SK-N-SH (cell line): Measurements from ENCODE around the gene FNDC1. TPM values are rescaled to one million over a fixed set of nuclear protein-coding genes. Genes with fewer than 3 reads are reported as not detected.
A peak's percentile ranks its signal among the peaks of the same experiment; 100 is the strongest.

Experiments used
- CTCF ChIA-PET: fragments of 300-600, 350-600 bp; formaldehyde crosslinking; extraction: SDS; loops from one replicate; lab custom pipeline; 2021; lab: Yijun Ruan, JAX
- POLR2A ChIA-PET: fragments of 350-600 bp; sonication (Branson Sonifier 250); formaldehyde crosslinking; extraction: SDS; loops from one replicate; lab custom pipeline; 2020; ENCODE audit warnings: antibody characterized with exemption, inconsistent platforms; lab: Yijun Ruan, JAX
- DNase-seq: peaks from one replicate; pipeline ENCODE4 v3.0.0; 2012
- H2AFZ ChIP-seq: fragments of 200-600 bp; sonication (generic); 2 replicates; pipeline ENCODE4 v1.8.1; 2016; ENCODE audit warnings: antibody characterized with exemption, mild to moderate bottlenecking, low read depth
- H3F3A ChIP-seq: fragments of 200-600 bp; sonication (generic); replicated peaks from 2 replicates; pipeline ENCODE3; 2016; ENCODE audit warnings: antibody characterized with exemption, mild to moderate bottlenecking; ENCODE audit not compliant: insufficient read depth
- H3K27ac ChIP-seq, 2 experiments: fragments of 200-500 bp in 1 of 2; fragments of 200-600 bp in 1 of 2; sonication (Bioruptor generic) in 1 of 2; sonication (generic), shearing (Covaris generic) in 1 of 2; 2 replicates each; pipeline versions ENCODE4 v1.5.1 to v1.6.1; 2014 to 2016; ENCODE audit warnings: low read depth in 2 of 2, inconsistent platforms in 1 of 2, low read length in 1 of 2, mild to moderate bottlenecking in 1 of 2, mixed read lengths in 1 of 2
- H3K27me3 ChIP-seq: fragments of 200-600 bp; sonication (generic), shearing (Covaris generic); 2 replicates; pipeline ENCODE4 v1.6.1; 2016; ENCODE audit warnings: mixed run types; ENCODE audit not compliant: insufficient read depth
- H3K36me3 ChIP-seq, 2 experiments: fragments of 200-500 bp in 1 of 2; fragments of 200-600 bp in 1 of 2; sonication (Bioruptor generic) in 1 of 2; sonication (generic) in 1 of 2; replicated peaks in 1 of 2; 2 replicates each; pipeline versions ENCODE3 to v1.5.1; 2014 to 2016; ENCODE audit warnings: low read length in 1 of 2, mild to moderate bottlenecking in 1 of 2; ENCODE audit not compliant: insufficient read depth in 2 of 2, control insufficient read depth in 1 of 2
- H3K4me1 ChIP-seq, 2 experiments: fragments of 200-500 bp in 1 of 2; fragments of 200-600 bp in 1 of 2; sonication (Bioruptor generic) in 1 of 2; sonication (generic), shearing (Covaris generic) in 1 of 2; 2 replicates each; pipeline versions ENCODE4 v1.5.1 to v1.6.1; 2014 to 2016; ENCODE audit warnings: low read depth in 1 of 2, low read length in 1 of 2, mixed run types in 1 of 2; ENCODE audit not compliant: insufficient read depth in 2 of 2, control insufficient read depth in 1 of 2
- H3K4me2 ChIP-seq: fragments of 200-600 bp; sonication (generic), shearing (Covaris generic); 2 replicates; pipeline ENCODE4 v1.6.1; 2017; ENCODE audit warnings: mixed run types
- H3K4me3 ChIP-seq, 2 experiments: fragments of 200-500 bp in 1 of 2; fragments of 200-600 bp in 1 of 2; sonication (Bioruptor generic) in 1 of 2; sonication (generic), shearing (Covaris generic) in 1 of 2; 2 replicates each; pipeline versions ENCODE4 v1.5.1 to v1.8.1; 2014 to 2016; ENCODE audit warnings: low read depth in 2 of 2, inconsistent platforms in 1 of 2, low read length in 1 of 2, mild to moderate bottlenecking in 1 of 2, mixed read lengths in 1 of 2, moderate library complexity in 1 of 2
- H3K79me2 ChIP-seq: fragments of 200-600 bp; sonication (generic); 2 replicates; pipeline ENCODE4 v1.8.1; 2017; ENCODE audit warnings: mild to moderate bottlenecking; ENCODE audit not compliant: insufficient read depth
- H3K9ac ChIP-seq: fragments of 200-600 bp; sonication (generic); 2 replicates; pipeline ENCODE4 v1.6.1; 2017; ENCODE audit warnings: mixed run types
- H3K9me2 ChIP-seq: fragments of 200-600 bp; sonication (generic); 2 replicates; pipeline ENCODE4 v1.6.1; 2017; ENCODE audit warnings: mixed run types
- H3K9me3 ChIP-seq: fragments of 200-600 bp; sonication (generic); 2 replicates; pipeline ENCODE4 v1.6.1; 2017; ENCODE audit warnings: mixed run types, mild to moderate bottlenecking, moderate library complexity
- H4K20me1 ChIP-seq: fragments of 200-600 bp; sonication (generic); 2 replicates; pipeline ENCODE4 v1.6.1; 2017; ENCODE audit warnings: mild to moderate bottlenecking, mixed run types; ENCODE audit not compliant: insufficient read depth
- FOXJ3 ChIP-seq: sonication (generic); formaldehyde crosslinking; IDR thresholded peaks from 2 replicates; pipeline ENCODE4 v1.5.1; 2020; ENCODE audit warnings: mild to moderate bottlenecking, missing genetic modification reagents
- NRF1 ChIP-seq: IDR thresholded peaks from 2 replicates; pipeline ENCODE4 v1.6.1; 2012; ENCODE audit warnings: low read depth, mild to moderate bottlenecking, low read length
- PBX3 ChIP-seq: IDR thresholded peaks from 2 replicates; pipeline ENCODE4; 2012
- RFX5 ChIP-seq: IDR thresholded peaks from 2 replicates; pipeline ENCODE4 v1.6.1; 2012; ENCODE audit warnings: mild to moderate bottlenecking, improper control_type of control experiment, low read length
- RXRA ChIP-seq: IDR thresholded peaks from 2 replicates; pipeline ENCODE4 v1.4.0; 2012; ENCODE audit warnings: low read depth, mild to moderate bottlenecking, borderline replicate concordance
- USF1 ChIP-seq: IDR thresholded peaks from 2 replicates; pipeline ENCODE4 v1.4.0; 2012; ENCODE audit warnings: low read depth, borderline replicate concordance
- WGBS: methylation state at CpG from one replicate; pipeline ENCODE4 v1.1.6; 2017; ENCODE audit warnings: low lambda C conversion rate; 5-methylcytosine and 5-hydroxymethylcytosine counted together
- polyA plus RNA-seq, 3 experiments: library from polyadenylated mRNA; depleted of rRNA; stranded (reverse); fragments of >200 nt; gene quantifications; 2 replicates each; pipeline ENCODE4 v1.2.3, GENCODE V29; 2012
- TF ChIP-seq, protein P1 (sequence below): fragments of 200-600 bp; sonication (generic); IDR thresholded peaks from 2 replicates; pipeline ENCODE4 v1.6.1; 2017; ENCODE audit warnings: antibody characterized with exemption, mild to moderate bottlenecking, moderate library complexity

The FNDC1 gene
- polyA plus RNA-seq, 1 of the 3 experiments (the other 2 are of a cell fraction) = not detected

GRCh38 chr6:159169557-159170332, 545 bp downstream of the FNDC1 start:
- DNase-seq = peak; percentile 47
- H2AFZ ChIP-seq = no peak overlapping the region
- H3K36me3 ChIP-seq = no peaks in the 10 kb centered on the region
- H3K27me3 ChIP-seq = peaks cover 65% of the 10 kb centered on the region
- peak overlapping the region; percentile 28; the same call in 1 of the 2 replicates for H3K4me2 ChIP-seq
- H3K27ac ChIP-seq = no peak overlapping the region
- POLR2A ChIA-PET = no interaction called here
- H3K9ac ChIP-seq = no peak overlapping the region
- H3K4me1 ChIP-seq = peaks cover 0 to 2% of the 10 kb centered on the region in 2 experiments; a peak in 1 of 4 replicates
- no peaks in the 10 kb centered on the region for H3F3A ChIP-seq
- no peaks in the 10 kb centered on the region for H4K20me1 ChIP-seq
- H3K9me2 ChIP-seq = no peaks in the 10 kb centered on the region
- CTCF ChIA-PET = interaction anchor here (0.6 to 5.1 kb wide), 9 partner anchors 8 to 485 kb away, joined by 3 to 29 read pairs (median 4); no protein-coding TSS in a partner anchor
- H3K79me2 ChIP-seq = no peaks in the 10 kb centered on the region
- no peaks in the 10 kb centered on the region for H3K9me3 ChIP-seq
- no peak for TF ChIP-seq USF1
- no peak for TF ChIP-seq RXRA
- no peak for TF ChIP-seq NRF1
- TF ChIP-seq, all 33 proteins: peak for 0
- peak overlapping the region in 1 of 2 experiments; percentile 23; a peak in 1 of 4 replicates for H3K4me3 ChIP-seq
- 3% methylated on average over 34 of the region's 87 CpGs for WGBS

DNA sequence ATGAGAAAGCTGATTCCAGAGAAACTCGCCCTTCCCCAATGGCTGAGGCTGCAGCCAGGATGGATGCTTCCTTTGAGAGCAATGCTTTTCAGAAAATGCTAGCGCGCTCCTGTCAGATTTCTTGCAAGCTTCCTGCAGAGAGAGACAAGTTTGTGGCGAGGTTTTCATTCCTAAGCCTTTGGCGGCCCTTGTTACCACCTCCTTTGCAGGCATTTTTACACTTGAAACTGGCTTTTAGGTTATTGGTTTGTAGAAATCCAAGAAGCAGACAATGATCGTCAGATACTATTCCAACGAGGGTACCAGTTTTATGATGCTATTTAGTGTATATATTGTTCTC, 1.1 kb downstream of the FNDC1 start:
- Histone ChIP-seq H3K9ac (no peak overlapping the region), H3K79me2 (no peaks in the 10 kb centered on the region), H3K9me2 (no peaks in the 10 kb centered on the region), H3K9me3 (no peaks in the 10 kb centered on the region), H3K36me3 (no peaks in the 10 kb centered on the region), H3K4me3 (peak overlapping the region in 1 of 2 experiments; percentile 23; a peak in 1 of 4 replicates), H3K27me3 (peaks cover 60% of the 10 kb centered on the region), H3K27ac (no peak overlapping the region), H2AFZ (no peak overlapping the region), H3K4me1 (peaks cover 0 to 2% of the 10 kb centered on the region in 2 experiments; a peak in 1 of 4 replicates), H4K20me1 (no peaks in the 10 kb centered on the region), H3F3A (no peaks in the 10 kb centered on the region), H3K4me2 (peak overlapping the region; percentile 28; the same call in 1 of the 2 replicates)
- ChIA-PET CTCF (interaction anchor here (1.2 to 5.1 kb wide), 5 partner anchors 9 to 485 kb away, joined by 3 to 29 read pairs (median 4); no protein-coding TSS in a partner anchor), POLR2A (no interaction called here)
- no peak for DNase-seq
- 2% methylated on average over 6 of the region's 7 CpGs for WGBS
- TF ChIP-seq RFX5 (no peak), FOXJ3 (CRISPR knock-in tag) (no peak), PBX3 (no peak)
- TF ChIP-seq, protein P1, sequence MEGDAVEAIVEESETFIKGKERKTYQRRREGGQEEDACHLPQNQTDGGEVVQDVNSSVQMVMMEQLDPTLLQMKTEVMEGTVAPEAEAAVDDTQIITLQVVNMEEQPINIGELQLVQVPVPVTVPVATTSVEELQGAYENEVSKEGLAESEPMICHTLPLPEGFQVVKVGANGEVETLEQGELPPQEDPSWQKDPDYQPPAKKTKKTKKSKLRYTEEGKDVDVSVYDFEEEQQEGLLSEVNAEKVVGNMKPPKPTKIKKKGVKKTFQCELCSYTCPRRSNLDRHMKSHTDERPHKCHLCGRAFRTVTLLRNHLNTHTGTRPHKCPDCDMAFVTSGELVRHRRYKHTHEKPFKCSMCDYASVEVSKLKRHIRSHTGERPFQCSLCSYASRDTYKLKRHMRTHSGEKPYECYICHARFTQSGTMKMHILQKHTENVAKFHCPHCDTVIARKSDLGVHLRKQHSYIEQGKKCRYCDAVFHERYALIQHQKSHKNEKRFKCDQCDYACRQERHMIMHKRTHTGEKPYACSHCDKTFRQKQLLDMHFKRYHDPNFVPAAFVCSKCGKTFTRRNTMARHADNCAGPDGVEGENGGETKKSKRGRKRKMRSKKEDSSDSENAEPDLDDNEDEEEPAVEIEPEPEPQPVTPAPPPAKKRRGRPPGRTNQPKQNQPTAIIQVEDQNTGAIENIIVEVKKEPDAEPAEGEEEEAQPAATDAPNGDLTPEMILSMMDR = no peak
